HepG2 (cell line): ENCODE measurements around the gene CDK13. TPM values are rescaled to one million over a fixed set of nuclear protein-coding genes. Genes with fewer than 3 reads are reported as not detected.
A peak's percentile ranks its signal among the peaks of the same experiment; 100 is the strongest.

ENCODE experiments used
- HNRNPLL ChIP-seq: fragments of 200-400 bp; formaldehyde crosslinking; IDR thresholded peaks from 2 replicates; pipeline ENCODE4 v1.6.1; 2017; ENCODE audit warnings: mild to moderate bottlenecking, low read depth, low read length; ENCODE audit not compliant: poor library complexity, severe bottlenecking
- JARID2 ChIP-seq: sonication (generic); formaldehyde crosslinking; IDR thresholded peaks from 2 replicates; pipeline ENCODE4 v1.8.1; 2023; ENCODE audit warnings: missing genetic modification reagents, inconsistent platforms; ENCODE audit not compliant: insufficient replicate concordance
- MAFK ChIP-seq, 2 experiments: IDR thresholded peaks in 1 of 2; conservative IDR thresholded peaks in 1 of 2; 2 replicates each; pipeline ENCODE4 v1.6.1; 2011; ENCODE audit warnings: improper control_type of control experiment in 2 of 2, low read length in 2 of 2
- PPARG ChIP-seq: conservative IDR thresholded peaks from 2 replicates; pipeline ENCODE4 v1.6.1; 2016; ENCODE audit warnings: missing biosample characterization, missing genetic modification reagents
- TAF1 ChIP-seq: sonication (generic); formaldehyde crosslinking; IDR thresholded peaks from 2 replicates; pipeline ENCODE4 v1.4.0; 2020; ENCODE audit warnings: missing genetic modification reagents
- ZNF251 ChIP-seq: sonication (generic); formaldehyde crosslinking; IDR thresholded peaks from 2 replicates; pipeline ENCODE4 v1.9.0; 2021; ENCODE audit warnings: mild to moderate bottlenecking, missing genetic modification reagents
- ZNF326 ChIP-seq: sonication (generic); formaldehyde crosslinking; IDR thresholded peaks from 2 replicates; pipeline ENCODE4 v1.4.0; 2020; ENCODE audit warnings: missing genetic modification reagents, borderline replicate concordance
- polyA plus RNA-seq, 8 experiments: library from polyadenylated mRNA; depleted of rRNA in 3 of 8; stranded (reverse) in 7 of 8; unstranded in 1 of 8; fragments of >200 nt; fragmentation: Illumina TruSeq in 4 of 8; extraction: Trizol in 4 of 8; gene quantifications; 2 replicates each; pipeline versions ENCODE4 v1.2.1 to v1.2.3, GENCODE V29; 2011 to 2016; ENCODE audit warnings: low read depth in 4 of 8, missing spikeins in 1 of 8, mixed read lengths in 1 of 8; ENCODE audit not compliant: insufficient read depth in 1 of 8
- total RNA-seq, 5 experiments: library from RNA; depleted of rRNA; stranded (reverse); fragments of >200 nt; fragmentation: Illumina TruSeq; extraction: Trizol; gene quantifications; 2 replicates each; pipeline ENCODE4 v1.2.3, GENCODE V29; 2016; ENCODE audit warnings: low read depth in 1 of 5
- TF ChIP-seq, protein P1 (sequence below): sonication (generic); formaldehyde crosslinking; IDR thresholded peaks from 2 replicates; pipeline ENCODE4 v1.5.0; 2020; ENCODE audit warnings: mild to moderate bottlenecking, missing genetic modification reagents, borderline replicate concordance
- TF ChIP-seq, protein P2 (sequence below): sonication (generic); formaldehyde crosslinking; IDR thresholded peaks from 2 replicates; pipeline ENCODE4 v1.8.1; 2023; ENCODE audit warnings: missing genetic modification reagents, inconsistent platforms, borderline replicate concordance
- TF ChIP-seq, protein P3 (sequence below): sonication (generic); formaldehyde crosslinking; conservative IDR thresholded peaks from 2 replicates; pipeline ENCODE4 v1.8.0; 2022; ENCODE audit warnings: mild to moderate bottlenecking, moderate library complexity, missing genetic modification reagents
- TF ChIP-seq, protein P4 (sequence below): sonication (generic); formaldehyde crosslinking; IDR thresholded peaks from 2 replicates; pipeline ENCODE4 v1.4.0; 2020; ENCODE audit warnings: missing genetic modification reagents, borderline replicate concordance

Gene CDK13
- total and polyA plus RNA-seq, 2 of the 13 experiments (the other 11 are each of a cell fraction or from before 2014, with no cell fraction given) = 21.0 to 40.9 TPM

- TF ChIP-seq, protein P1, sequence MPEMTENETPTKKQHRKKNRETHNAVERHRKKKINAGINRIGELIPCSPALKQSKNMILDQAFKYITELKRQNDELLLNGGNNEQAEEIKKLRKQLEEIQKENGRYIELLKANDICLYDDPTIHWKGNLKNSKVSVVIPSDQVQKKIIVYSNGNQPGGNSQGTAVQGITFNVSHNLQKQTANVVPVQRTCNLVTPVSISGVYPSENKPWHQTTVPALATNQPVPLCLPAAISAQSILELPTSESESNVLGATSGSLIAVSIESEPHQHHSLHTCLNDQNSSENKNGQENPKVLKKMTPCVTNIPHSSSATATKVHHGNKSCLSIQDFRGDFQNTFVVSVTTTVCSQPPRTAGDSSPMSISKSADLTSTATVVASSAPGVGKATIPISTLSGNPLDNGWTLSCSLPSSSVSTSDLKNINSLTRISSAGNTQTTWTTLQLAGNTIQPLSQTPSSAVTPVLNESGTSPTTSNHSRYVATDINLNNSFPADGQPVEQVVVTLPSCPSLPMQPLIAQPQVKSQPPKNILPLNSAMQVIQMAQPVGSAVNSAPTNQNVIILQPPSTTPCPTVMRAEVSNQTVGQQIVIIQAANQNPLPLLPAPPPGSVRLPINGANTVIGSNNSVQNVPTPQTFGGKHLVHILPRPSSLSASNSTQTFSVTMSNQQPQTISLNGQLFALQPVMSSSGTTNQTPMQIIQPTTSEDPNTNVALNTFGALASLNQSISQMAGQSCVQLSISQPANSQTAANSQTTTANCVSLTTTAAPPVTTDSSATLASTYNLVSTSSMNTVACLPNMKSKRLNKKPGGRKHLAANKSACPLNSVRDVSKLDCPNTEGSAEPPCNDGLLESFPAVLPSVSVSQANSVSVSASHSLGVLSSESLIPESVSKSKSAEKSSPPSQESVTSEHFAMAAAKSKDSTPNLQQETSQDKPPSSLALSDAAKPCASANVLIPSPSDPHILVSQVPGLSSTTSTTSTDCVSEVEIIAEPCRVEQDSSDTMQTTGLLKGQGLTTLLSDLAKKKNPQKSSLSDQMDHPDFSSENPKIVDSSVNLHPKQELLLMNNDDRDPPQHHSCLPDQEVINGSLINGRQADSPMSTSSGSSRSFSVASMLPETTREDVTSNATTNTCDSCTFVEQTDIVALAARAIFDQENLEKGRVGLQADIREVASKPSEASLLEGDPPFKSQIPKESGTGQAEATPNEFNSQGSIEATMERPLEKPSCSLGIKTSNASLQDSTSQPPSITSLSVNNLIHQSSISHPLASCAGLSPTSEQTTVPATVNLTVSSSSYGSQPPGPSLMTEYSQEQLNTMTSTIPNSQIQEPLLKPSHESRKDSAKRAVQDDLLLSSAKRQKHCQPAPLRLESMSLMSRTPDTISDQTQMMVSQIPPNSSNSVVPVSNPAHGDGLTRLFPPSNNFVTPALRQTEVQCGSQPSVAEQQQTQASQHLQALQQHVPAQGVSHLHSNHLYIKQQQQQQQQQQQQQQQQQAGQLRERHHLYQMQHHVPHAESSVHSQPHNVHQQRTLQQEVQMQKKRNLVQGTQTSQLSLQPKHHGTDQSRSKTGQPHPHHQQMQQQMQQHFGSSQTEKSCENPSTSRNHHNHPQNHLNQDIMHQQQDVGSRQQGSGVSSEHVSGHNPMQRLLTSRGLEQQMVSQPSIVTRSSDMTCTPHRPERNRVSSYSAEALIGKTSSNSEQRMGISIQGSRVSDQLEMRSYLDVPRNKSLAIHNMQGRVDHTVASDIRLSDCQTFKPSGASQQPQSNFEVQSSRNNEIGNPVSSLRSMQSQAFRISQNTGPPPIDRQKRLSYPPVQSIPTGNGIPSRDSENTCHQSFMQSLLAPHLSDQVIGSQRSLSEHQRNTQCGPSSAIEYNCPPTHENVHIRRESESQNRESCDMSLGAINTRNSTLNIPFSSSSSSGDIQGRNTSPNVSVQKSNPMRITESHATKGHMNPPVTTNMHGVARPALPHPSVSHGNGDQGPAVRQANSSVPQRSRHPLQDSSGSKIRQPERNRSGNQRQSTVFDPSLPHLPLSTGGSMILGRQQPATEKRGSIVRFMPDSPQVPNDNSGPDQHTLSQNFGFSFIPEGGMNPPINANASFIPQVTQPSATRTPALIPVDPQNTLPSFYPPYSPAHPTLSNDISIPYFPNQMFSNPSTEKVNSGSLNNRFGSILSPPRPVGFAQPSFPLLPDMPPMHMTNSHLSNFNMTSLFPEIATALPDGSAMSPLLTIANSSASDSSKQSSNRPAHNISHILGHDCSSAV (CRISPR knock-in tag) = no peak
- TF ChIP-seq PPARG (CRISPR knock-in tag) (no peak), ZNF251 (CRISPR knock-in tag) (no peak), ZNF326 (CRISPR knock-in tag) (no peak), TAF1 (CRISPR knock-in tag) (peak; percentile 98), HNRNPLL (peak; percentile 91), MAFK (conservative IDR thresholded peaks at IDR 0.05 in 1 of 2, IDR thresholded peaks at IDR 0.05 in 1 of 2; ENCODE audit: low read length in 2 of 2) (no peak), JARID2 (CRISPR knock-in tag) (no peak)
- TF ChIP-seq, protein P2, sequence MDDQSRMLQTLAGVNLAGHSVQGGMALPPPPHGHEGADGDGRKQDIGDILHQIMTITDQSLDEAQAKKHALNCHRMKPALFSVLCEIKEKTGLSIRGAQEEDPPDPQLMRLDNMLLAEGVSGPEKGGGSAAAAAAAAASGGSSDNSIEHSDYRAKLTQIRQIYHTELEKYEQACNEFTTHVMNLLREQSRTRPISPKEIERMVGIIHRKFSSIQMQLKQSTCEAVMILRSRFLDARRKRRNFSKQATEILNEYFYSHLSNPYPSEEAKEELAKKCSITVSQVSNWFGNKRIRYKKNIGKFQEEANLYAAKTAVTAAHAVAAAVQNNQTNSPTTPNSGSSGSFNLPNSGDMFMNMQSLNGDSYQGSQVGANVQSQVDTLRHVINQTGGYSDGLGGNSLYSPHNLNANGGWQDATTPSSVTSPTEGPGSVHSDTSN (CRISPR knock-in tag) = 0 out of 2 replicates have a peak, but pooled peaks have one; percentile 56
- TF ChIP-seq, protein P3, sequence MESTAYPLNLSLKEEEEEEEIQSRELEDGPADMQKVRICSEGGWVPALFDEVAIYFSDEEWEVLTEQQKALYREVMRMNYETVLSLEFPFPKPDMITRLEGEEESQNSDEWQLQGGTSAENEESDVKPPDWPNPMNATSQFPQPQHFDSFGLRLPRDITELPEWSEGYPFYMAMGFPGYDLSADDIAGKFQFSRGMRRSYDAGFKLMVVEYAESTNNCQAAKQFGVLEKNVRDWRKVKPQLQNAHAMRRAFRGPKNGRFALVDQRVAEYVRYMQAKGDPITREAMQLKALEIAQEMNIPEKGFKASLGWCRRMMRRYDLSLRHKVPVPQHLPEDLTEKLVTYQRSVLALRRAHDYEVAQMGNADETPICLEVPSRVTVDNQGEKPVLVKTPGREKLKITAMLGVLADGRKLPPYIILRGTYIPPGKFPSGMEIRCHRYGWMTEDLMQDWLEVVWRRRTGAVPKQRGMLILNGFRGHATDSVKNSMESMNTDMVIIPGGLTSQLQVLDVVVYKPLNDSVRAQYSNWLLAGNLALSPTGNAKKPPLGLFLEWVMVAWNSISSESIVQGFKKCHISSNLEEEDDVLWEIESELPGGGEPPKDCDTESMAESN (CRISPR knock-in tag) = peak; percentile 80; the same call in 1 of the 2 replicates
- TF ChIP-seq, protein P4, sequence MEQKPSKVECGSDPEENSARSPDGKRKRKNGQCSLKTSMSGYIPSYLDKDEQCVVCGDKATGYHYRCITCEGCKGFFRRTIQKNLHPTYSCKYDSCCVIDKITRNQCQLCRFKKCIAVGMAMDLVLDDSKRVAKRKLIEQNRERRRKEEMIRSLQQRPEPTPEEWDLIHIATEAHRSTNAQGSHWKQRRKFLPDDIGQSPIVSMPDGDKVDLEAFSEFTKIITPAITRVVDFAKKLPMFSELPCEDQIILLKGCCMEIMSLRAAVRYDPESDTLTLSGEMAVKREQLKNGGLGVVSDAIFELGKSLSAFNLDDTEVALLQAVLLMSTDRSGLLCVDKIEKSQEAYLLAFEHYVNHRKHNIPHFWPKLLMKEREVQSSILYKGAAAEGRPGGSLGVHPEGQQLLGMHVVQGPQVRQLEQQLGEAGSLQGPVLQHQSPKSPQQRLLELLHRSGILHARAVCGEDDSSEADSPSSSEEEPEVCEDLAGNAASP (CRISPR knock-in tag) = peak; percentile 56; the same call in 1 of the 2 replicates
Observed at GRCh38 chr7:39948956-39949928, 814 bp upstream of the CDK13 start (continued).
